ENCODE data around the gene PTOV1. TPM values are rescaled to one million over a fixed set of nuclear protein-coding genes. Genes with fewer than 3 reads are reported as not detected.
A peak's percentile ranks its signal among the peaks of the same experiment; 100 is the strongest.

PTOV1 gene
- total and polyA plus RNA-seq, 2 of the 13 experiments (the other 11 are each of a cell fraction or from before 2014, with no cell fraction given), result 63.5 to 68.5 TPM

GRCh38 chr19:49869484-49870308, 18.7 kb downstream of the PTOV1 start (continued):
- TF ChIP-seq ZNF567 (CRISPR knock-in tag; IDR thresholded peaks at IDR 0.05; ENCODE audit: borderline replicate concordance) (no peak), SCMH1 (CRISPR knock-in tag; IDR thresholded peaks at IDR 0.05; ENCODE audit: borderline replicate concordance) (no peak), CSRNP1 (CRISPR knock-in tag; IDR thresholded peaks at IDR 0.05) (0 out of 2 replicates have a peak, but pooled peaks have one; percentile 25), MYPOP (CRISPR knock-in tag; IDR thresholded peaks at IDR 0.05) (no peak), KDM5B (CRISPR knock-in tag; IDR thresholded peaks at IDR 0.05; ENCODE audit: borderline replicate concordance) (peak; percentile 91), ZNF280B (CRISPR knock-in tag; IDR thresholded peaks at IDR 0.05; ENCODE audit: borderline replicate concordance) (peak; percentile 88), ZNF264 (CRISPR knock-in tag; IDR thresholded peaks at IDR 0.05) (no peak), ZNF564 (CRISPR knock-in tag; IDR thresholded peaks at IDR 0.05) (no peak), HNF4G (IDR thresholded peaks at IDR 0.05; ENCODE audit: borderline replicate concordance, low read depth, low read length) (no peak), HNF4G (CRISPR knock-in tag; IDR thresholded peaks at IDR 0.05; ENCODE audit: borderline replicate concordance, low read depth) (no peak), ZSCAN5A (CRISPR knock-in tag; IDR thresholded peaks at IDR 0.05; ENCODE audit: borderline replicate concordance) (no peak), ESRRA (CRISPR knock-in tag; IDR thresholded peaks at IDR 0.05; ENCODE audit: low read depth) (peak; percentile 60), ZFP1 (CRISPR knock-in tag; IDR thresholded peaks at IDR 0.05) (0 out of 2 replicates have a peak, but pooled peaks have one; percentile 17), MED13 (CRISPR knock-in tag; IDR thresholded peaks at IDR 0.05) (0 out of 2 replicates have a peak, but pooled peaks have one; percentile 43), ZBTB43 (CRISPR knock-in tag; conservative IDR thresholded peaks at IDR 0.05) (0 out of 2 replicates have a peak, but pooled peaks have one; percentile 55), ZNF577 (CRISPR knock-in tag; IDR thresholded peaks at IDR 0.05; ENCODE audit: borderline replicate concordance, low read depth) (no peak), ZNF17 (CRISPR knock-in tag; IDR thresholded peaks at IDR 0.05) (no peak), MTA1 (CRISPR knock-in tag; IDR thresholded peaks at IDR 0.05; ENCODE audit: borderline replicate concordance) (no peak), NFIC (IDR thresholded peaks at IDR 0.05; ENCODE audit: low read length) (no peak), ZNF740 (CRISPR knock-in tag; IDR thresholded peaks at IDR 0.05) (no peak), NFKB2 (CRISPR knock-in tag; IDR thresholded peaks at IDR 0.05; ENCODE audit: borderline replicate concordance) (0 out of 2 replicates have a peak, but pooled peaks have one; percentile 33), KDM6A (CRISPR knock-in tag; IDR thresholded peaks at IDR 0.05; ENCODE audit: low read depth) (no peak)

All from HepG2 (cell line).